WTC11 (cell line): Measurements from ENCODE around the gene SETD4.

Experiments used
- CTCF ChIP-seq: fragments of 200-600 bp; IDR thresholded peaks from 2 replicates; pipeline ENCODE4 v1.8.0; 2022; ENCODE audit warnings: antibody characterized with exemption
- E2F4 ChIP-seq: sonication (generic); formaldehyde crosslinking; IDR thresholded peaks from 2 replicates; pipeline ENCODE4 v1.8.1; 2022; ENCODE audit warnings: low read depth, mild to moderate bottlenecking, moderate library complexity, missing genetic modification reagents, borderline replicate concordance
- FOXP4 ChIP-seq: sonication (generic); formaldehyde crosslinking; IDR thresholded peaks from 2 replicates; pipeline ENCODE4 v1.8.0; 2022; ENCODE audit warnings: mild to moderate bottlenecking, missing genetic modification reagents
- JUN ChIP-seq: sonication (generic); formaldehyde crosslinking; IDR thresholded peaks from 2 replicates; pipeline ENCODE4 v1.8.0; 2023; ENCODE audit warnings: mild to moderate bottlenecking, missing genetic modification reagents
- MXD4 ChIP-seq: fragments of 250-450 bp; sonication (Bioruptor Pico); IDR thresholded peaks from 2 replicates; pipeline ENCODE4 v1.8.0; 2021; ENCODE audit warnings: mild to moderate bottlenecking, moderate library complexity, borderline replicate concordance

DNA sequence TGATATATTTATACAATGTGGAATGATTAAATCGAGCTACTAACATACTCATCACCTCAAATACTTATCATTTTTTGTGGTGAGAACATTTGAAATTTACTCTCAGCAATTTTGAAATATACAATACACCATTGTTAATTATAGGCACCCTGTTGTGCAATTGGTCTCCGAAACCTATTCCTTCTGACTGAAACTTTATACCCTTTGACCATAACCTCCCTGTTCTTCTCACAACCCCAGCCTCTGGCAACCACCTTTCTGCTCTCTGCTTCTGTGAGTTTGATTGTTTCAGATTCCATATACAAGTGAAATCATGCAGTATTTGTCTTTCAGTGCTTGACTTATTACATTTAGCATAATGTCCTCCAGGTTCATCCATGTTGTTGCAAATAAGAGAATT lies 49.5 kb downstream of the SETD4 start:
- TF ChIP-seq E2F4 (CRISPR knock-in tag): no peak
- no peak for TF ChIP-seq CTCF
- no peak for TF ChIP-seq MXD4
- TF ChIP-seq JUN (CRISPR knock-in tag): no peak
- TF ChIP-seq FOXP4 (CRISPR knock-in tag): no peak
